ENCODE results near the gene TMEM201.

TMEM201 gene

GRCh38 chr1:9630331-9631111, 41.8 kb downstream of the TMEM201 start:
- H4K8ac ChIP-seq (ENCODE audit: low read depth, low read length): no peak overlapping the region
- H3K79me1 ChIP-seq (ENCODE audit: low read length): no peaks in the 10 kb centered on the region
- H3K4ac ChIP-seq (ENCODE audit: low read depth, low read length): no peak overlapping the region
- DNase-seq: no peak
- no peaks in the 10 kb centered on the region for H3K79me2 ChIP-seq (ENCODE audit: control insufficient read depth, insufficient read depth, low read length)
- H3K18ac ChIP-seq (ENCODE audit: low read length): no peak overlapping the region
- H3K27ac ChIP-seq (ENCODE audit: low read depth, low read length): no peak overlapping the region
- no peak overlapping the region for H4K5ac ChIP-seq (ENCODE audit: low read length)
- H2BK15ac ChIP-seq (replicated peaks; ENCODE audit: low read depth): no peak overlapping the region
- no peak overlapping the region for H2AK5ac ChIP-seq (ENCODE audit: low read length)
- H2BK5ac ChIP-seq (ENCODE audit: low read length): no peak overlapping the region
- H3K4me3 ChIP-seq (ENCODE audit: low read length): no peak overlapping the region
- no peak overlapping the region for H3K56ac ChIP-seq (ENCODE audit: low read length)
- no CpG with 5 or more reads among the region's 8 CpGs for WGBS (ENCODE audit: extremely low coverage, insufficient coverage, low lambda C conversion rate)
- no peak overlapping the region for H3K23ac ChIP-seq (ENCODE audit: low read length)
- no peaks in the 10 kb centered on the region for H3K36me3 ChIP-seq (ENCODE audit: control insufficient read depth, insufficient read depth, low read length)
- H3K9ac ChIP-seq (ENCODE audit: low read length): no peak overlapping the region
- H3K27me3 ChIP-seq (ENCODE audit: insufficient read depth, low read length, poor library complexity): no peaks in the 10 kb centered on the region
- no peak overlapping the region for H2BK120ac ChIP-seq (ENCODE audit: low read depth, low read length)
- H3K4me2 ChIP-seq (ENCODE audit: low read length): no peak overlapping the region
- no peaks in the 10 kb centered on the region for H3K4me1 ChIP-seq (ENCODE audit: control insufficient read depth, low read depth, low read length)

- Histone ChIP-seq H3K36me3 (ENCODE audit: control insufficient read depth, insufficient read depth, low read length) (no peaks in the 10 kb centered on the region), H3K9ac (ENCODE audit: low read length) (no peak overlapping the region), H2AK5ac (ENCODE audit: low read length) (no peak overlapping the region), H3K79me2 (ENCODE audit: control insufficient read depth, insufficient read depth, low read length) (no peaks in the 10 kb centered on the region), H3K79me1 (ENCODE audit: low read length) (no peaks in the 10 kb centered on the region), H3K18ac (ENCODE audit: low read length) (no peak overlapping the region), H2BK15ac (replicated peaks; ENCODE audit: low read depth) (no peak overlapping the region), H3K4me3 (ENCODE audit: low read length) (no peak overlapping the region), H4K8ac (ENCODE audit: low read depth, low read length) (no peak overlapping the region), H3K27me3 (ENCODE audit: insufficient read depth, low read length, poor library complexity) (no peaks in the 10 kb centered on the region), H3K56ac (ENCODE audit: low read length) (no peak overlapping the region), H2BK5ac (ENCODE audit: low read length) (no peak overlapping the region), H4K5ac (ENCODE audit: low read length) (no peak overlapping the region), H3K4me1 (ENCODE audit: control insufficient read depth, low read depth, low read length) (no peaks in the 10 kb centered on the region), H3K23ac (ENCODE audit: low read length) (no peak overlapping the region), H3K4me2 (ENCODE audit: low read length) (no peak overlapping the region), H3K4ac (ENCODE audit: low read depth, low read length) (no peak overlapping the region), H3K27ac (ENCODE audit: low read depth, low read length) (no peak overlapping the region), H2BK120ac (ENCODE audit: low read depth, low read length) (no peak overlapping the region)
- DNase-seq: no peak
- WGBS (ENCODE audit: extremely low coverage, insufficient coverage, low lambda C conversion rate): no CpG with 5 or more reads among the region's 3 CpGs
Measured at GRCh38 chr1:9631613-9632012, 42.9 kb downstream of the TMEM201 start.

- Histone ChIP-seq H3K79me2 (ENCODE audit: control insufficient read depth, insufficient read depth, low read length) (no peaks in the 10 kb centered on the region), H3K4me3 (ENCODE audit: low read length) (no peak overlapping the region), H2AK5ac (ENCODE audit: low read length) (no peak overlapping the region), H4K8ac (ENCODE audit: low read depth, low read length) (no peak overlapping the region), H2BK5ac (ENCODE audit: low read length) (no peak overlapping the region), H2BK120ac (ENCODE audit: low read depth, low read length) (no peak overlapping the region), H3K56ac (ENCODE audit: low read length) (no peak overlapping the region), H2BK15ac (replicated peaks; ENCODE audit: low read depth) (no peak overlapping the region), H3K4me2 (ENCODE audit: low read length) (no peak overlapping the region), H3K4ac (ENCODE audit: low read depth, low read length) (no peak overlapping the region), H3K18ac (ENCODE audit: low read length) (no peak overlapping the region), H3K4me1 (ENCODE audit: control insufficient read depth, low read depth, low read length) (no peaks in the 10 kb centered on the region), H3K27me3 (ENCODE audit: insufficient read depth, low read length, poor library complexity) (no peaks in the 10 kb centered on the region), H3K36me3 (ENCODE audit: control insufficient read depth, insufficient read depth, low read length) (no peaks in the 10 kb centered on the region), H3K79me1 (ENCODE audit: low read length) (no peaks in the 10 kb centered on the region), H3K23ac (ENCODE audit: low read length) (no peak overlapping the region), H3K27ac (ENCODE audit: low read depth, low read length) (no peak overlapping the region), H3K9ac (ENCODE audit: low read length) (no peak overlapping the region), H4K5ac (ENCODE audit: low read length) (no peak overlapping the region)
- no CpG with 5 or more reads among the region's 6 CpGs for WGBS (ENCODE audit: extremely low coverage, insufficient coverage, low lambda C conversion rate)
- DNase-seq: no peak
Measured at GRCh38 chr1:9633493-9633892, 44.8 kb downstream of the TMEM201 start.

GRCh38 chr1:9634582-9634981, 45.9 kb downstream of the TMEM201 start:
- H4K8ac ChIP-seq (ENCODE audit: low read depth, low read length): no peak overlapping the region
- no peaks in the 10 kb centered on the region for H3K79me2 ChIP-seq (ENCODE audit: control insufficient read depth, insufficient read depth, low read length)
- no CpG with 5 or more reads among the region's 2 CpGs for WGBS (ENCODE audit: extremely low coverage, insufficient coverage, low lambda C conversion rate)
- no peak overlapping the region for H2BK120ac ChIP-seq (ENCODE audit: low read depth, low read length)
- H3K27ac ChIP-seq (ENCODE audit: low read depth, low read length): no peak overlapping the region
- no peak overlapping the region for H4K5ac ChIP-seq (ENCODE audit: low read length)
- no peaks in the 10 kb centered on the region for H3K36me3 ChIP-seq (ENCODE audit: control insufficient read depth, insufficient read depth, low read length)
- no peak overlapping the region for H2BK15ac ChIP-seq (replicated peaks; ENCODE audit: low read depth)
- H3K56ac ChIP-seq (ENCODE audit: low read length): no peak overlapping the region
- H3K9ac ChIP-seq (ENCODE audit: low read length): no peak overlapping the region
- no peak overlapping the region for H3K4me2 ChIP-seq (ENCODE audit: low read length)
- no peak overlapping the region for H2BK5ac ChIP-seq (ENCODE audit: low read length)
- no peaks in the 10 kb centered on the region for H3K4me1 ChIP-seq (ENCODE audit: control insufficient read depth, low read depth, low read length)
- H3K79me1 ChIP-seq (ENCODE audit: low read length): no peaks in the 10 kb centered on the region
- H3K23ac ChIP-seq (ENCODE audit: low read length): no peak overlapping the region
- H2AK5ac ChIP-seq (ENCODE audit: low read length): no peak overlapping the region
- H3K4me3 ChIP-seq (ENCODE audit: low read length): no peak overlapping the region
- H3K18ac ChIP-seq (ENCODE audit: low read length): no peak overlapping the region
- no peaks in the 10 kb centered on the region for H3K27me3 ChIP-seq (ENCODE audit: insufficient read depth, low read length, poor library complexity)
- DNase-seq: no peak
- H3K4ac ChIP-seq (ENCODE audit: low read depth, low read length): no peak overlapping the region

GRCh38 chr1:9639227-9639626, 50.5 kb downstream of the TMEM201 start:
- no peak overlapping the region for H3K9ac ChIP-seq (ENCODE audit: low read length)
- H2AK5ac ChIP-seq (ENCODE audit: low read length): no peak overlapping the region
- no peak overlapping the region for H4K5ac ChIP-seq (ENCODE audit: low read length)
- H3K79me1 ChIP-seq (ENCODE audit: low read length): no peaks in the 10 kb centered on the region
- no peak overlapping the region for H2BK5ac ChIP-seq (ENCODE audit: low read length)
- no peak overlapping the region for H3K56ac ChIP-seq (ENCODE audit: low read length)
- no peaks in the 10 kb centered on the region for H3K4me1 ChIP-seq (ENCODE audit: control insufficient read depth, low read depth, low read length)
- no peak for DNase-seq
- WGBS (ENCODE audit: extremely low coverage, insufficient coverage, low lambda C conversion rate): no CpG with 5 or more reads among the region's 6 CpGs
- no peaks in the 10 kb centered on the region for H3K27me3 ChIP-seq (ENCODE audit: insufficient read depth, low read length, poor library complexity)
- H2BK120ac ChIP-seq (ENCODE audit: low read depth, low read length): no peak overlapping the region
- H4K8ac ChIP-seq (ENCODE audit: low read depth, low read length): no peak overlapping the region
- no peak overlapping the region for H3K4me2 ChIP-seq (ENCODE audit: low read length)
- H2BK15ac ChIP-seq (replicated peaks; ENCODE audit: low read depth): no peak overlapping the region
- H3K79me2 ChIP-seq (ENCODE audit: control insufficient read depth, insufficient read depth, low read length): no peaks in the 10 kb centered on the region
- H3K4ac ChIP-seq (ENCODE audit: low read depth, low read length): no peak overlapping the region
- H3K18ac ChIP-seq (ENCODE audit: low read length): no peak overlapping the region
- H3K23ac ChIP-seq (ENCODE audit: low read length): no peak overlapping the region
- H3K36me3 ChIP-seq (ENCODE audit: control insufficient read depth, insufficient read depth, low read length): no peaks in the 10 kb centered on the region
- H3K27ac ChIP-seq (ENCODE audit: low read depth, low read length): no peak overlapping the region
- H3K4me3 ChIP-seq (ENCODE audit: low read length): no peak overlapping the region

Data from mesendoderm (in vitro differentiated cells).